ENCODE measurements around the gene EXOC8.
A peak's percentile ranks its signal among the peaks of the same experiment; 100 is the strongest.

Gene EXOC8

GRCh38 chr1:231315887-231316286, 21.8 kb downstream of the EXOC8 start:
- DNase-seq (ENCODE audit: low spot score): peak; percentile 66
- peak; percentile 77 for TF ChIP-seq CTCF (IDR thresholded peaks at IDR 0.05; ENCODE audit: extremely low read depth, missing control alignments)

- no peak for DNase-seq (ENCODE audit: low spot score)
- TF ChIP-seq CTCF (IDR thresholded peaks at IDR 0.05; ENCODE audit: extremely low read depth, missing control alignments): no peak
Observed at GRCh38 chr1:231313661-231314060, 24.0 kb downstream of the EXOC8 start.

GRCh38 chr1:231312432-231312788, 25.2 kb downstream of the EXOC8 start:
- no peak for TF ChIP-seq CTCF (IDR thresholded peaks at IDR 0.05; ENCODE audit: extremely low read depth, missing control alignments)
- DNase-seq (ENCODE audit: low spot score): no peak

GRCh38 chr1:231311720-231312431, 25.8 kb downstream of the EXOC8 start:
- no peak for DNase-seq (ENCODE audit: low spot score)
- no peak for TF ChIP-seq CTCF (IDR thresholded peaks at IDR 0.05; ENCODE audit: extremely low read depth, missing control alignments)

GRCh38 chr1:231310391-231310934, 27.2 kb downstream of the EXOC8 start:
- no peak for TF ChIP-seq CTCF (IDR thresholded peaks at IDR 0.05; ENCODE audit: extremely low read depth, missing control alignments)
- no peak for DNase-seq (ENCODE audit: low spot score)

- no peak for DNase-seq (ENCODE audit: low spot score)
- TF ChIP-seq CTCF (IDR thresholded peaks at IDR 0.05; ENCODE audit: extremely low read depth, missing control alignments): no peak
Observed at GRCh38 chr1:231301990-231302389, 35.7 kb downstream of the EXOC8 start.

- DNase-seq (ENCODE audit: low spot score): no peak
Observed at GRCh38 chr1:231295938-231296337, 41.7 kb downstream of the EXOC8 start.

More at GRCh38 chr1:231295938-231296337, 41.7 kb downstream of the EXOC8 start:
- TF ChIP-seq CTCF (IDR thresholded peaks at IDR 0.05; ENCODE audit: extremely low read depth, missing control alignments): no peak

Measured in GM20000 (cell line).